C4-2B (cell line): ENCODE data around the gene DYNLT3.

Experiments
- H3K27ac ChIP-seq: fragments of 450-650 bp; 2 replicates; pipeline ENCODE4 v1.5.1; 2017
- ZFX ChIP-seq: fragments of 450-650 bp; IDR thresholded peaks from 2 replicates; pipeline ENCODE4 v1.6.1; 2017
- TF ChIP-seq, protein P1 (sequence below): fragments of 450-650 bp; conservative IDR thresholded peaks from 2 replicates; pipeline ENCODE4 v1.5.1; 2017; ENCODE audit warnings: mild to moderate bottlenecking

DYNLT3 gene

GRCh38 chrX:37846934-37847732, at the start of gene DYNLT3:
Gene DYNLT3 (minus strand): TSS chrX:37847571. CDS start chrX:37847510, 61 bp downstream.
- TF ChIP-seq, protein P1, sequence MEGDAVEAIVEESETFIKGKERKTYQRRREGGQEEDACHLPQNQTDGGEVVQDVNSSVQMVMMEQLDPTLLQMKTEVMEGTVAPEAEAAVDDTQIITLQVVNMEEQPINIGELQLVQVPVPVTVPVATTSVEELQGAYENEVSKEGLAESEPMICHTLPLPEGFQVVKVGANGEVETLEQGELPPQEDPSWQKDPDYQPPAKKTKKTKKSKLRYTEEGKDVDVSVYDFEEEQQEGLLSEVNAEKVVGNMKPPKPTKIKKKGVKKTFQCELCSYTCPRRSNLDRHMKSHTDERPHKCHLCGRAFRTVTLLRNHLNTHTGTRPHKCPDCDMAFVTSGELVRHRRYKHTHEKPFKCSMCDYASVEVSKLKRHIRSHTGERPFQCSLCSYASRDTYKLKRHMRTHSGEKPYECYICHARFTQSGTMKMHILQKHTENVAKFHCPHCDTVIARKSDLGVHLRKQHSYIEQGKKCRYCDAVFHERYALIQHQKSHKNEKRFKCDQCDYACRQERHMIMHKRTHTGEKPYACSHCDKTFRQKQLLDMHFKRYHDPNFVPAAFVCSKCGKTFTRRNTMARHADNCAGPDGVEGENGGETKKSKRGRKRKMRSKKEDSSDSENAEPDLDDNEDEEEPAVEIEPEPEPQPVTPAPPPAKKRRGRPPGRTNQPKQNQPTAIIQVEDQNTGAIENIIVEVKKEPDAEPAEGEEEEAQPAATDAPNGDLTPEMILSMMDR = no peak
- 0 out of 2 replicates have a peak, but pooled peaks have one; percentile 10 for TF ChIP-seq ZFX
- H3K27ac ChIP-seq = peak within 1 kb of the TSS; percentile 74

GRCh38 chrX:37896511-37896890, 49.1 kb upstream of the DYNLT3 start:
- TF ChIP-seq, protein P1 = no peak
- TF ChIP-seq ZFX = no peak
- H3K27ac ChIP-seq = no peak overlapping the region

DNA sequence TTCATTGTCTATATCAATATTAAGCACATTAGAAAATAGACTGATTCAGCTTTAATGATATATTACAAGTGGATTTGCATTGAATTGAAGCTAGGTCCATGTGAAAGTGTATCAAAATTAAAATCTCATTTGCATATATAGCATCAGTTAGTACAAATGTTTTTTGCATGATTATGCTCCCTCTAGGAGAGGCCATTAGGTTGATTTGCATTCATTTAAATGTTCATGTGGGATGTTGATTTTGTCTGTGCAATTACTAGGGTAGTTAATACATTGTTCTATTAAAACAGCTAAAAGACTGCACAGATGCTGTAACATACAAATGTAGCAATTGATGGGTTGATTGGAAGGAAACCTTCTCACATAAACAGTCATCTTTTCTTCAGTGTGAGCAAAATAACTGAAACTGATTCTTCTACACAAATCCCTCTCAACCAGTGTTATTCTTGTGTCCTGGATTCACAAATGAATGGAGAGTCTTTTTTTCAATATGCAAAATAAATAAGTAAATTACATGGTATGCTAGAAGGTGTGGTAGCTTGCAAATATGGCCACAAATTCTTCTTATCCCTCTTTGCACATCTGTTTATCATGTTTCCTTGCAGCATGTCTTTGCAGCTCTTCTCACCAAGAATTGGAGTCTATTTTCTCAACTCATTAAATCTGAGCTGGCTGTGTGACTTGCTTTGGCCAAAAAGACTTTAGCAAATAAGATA, 48.6 kb upstream of the DYNLT3 start:
- no peak overlapping the region for H3K27ac ChIP-seq
- TF ChIP-seq ZFX = no peak
- TF ChIP-seq, protein P1 = no peak

DNA sequence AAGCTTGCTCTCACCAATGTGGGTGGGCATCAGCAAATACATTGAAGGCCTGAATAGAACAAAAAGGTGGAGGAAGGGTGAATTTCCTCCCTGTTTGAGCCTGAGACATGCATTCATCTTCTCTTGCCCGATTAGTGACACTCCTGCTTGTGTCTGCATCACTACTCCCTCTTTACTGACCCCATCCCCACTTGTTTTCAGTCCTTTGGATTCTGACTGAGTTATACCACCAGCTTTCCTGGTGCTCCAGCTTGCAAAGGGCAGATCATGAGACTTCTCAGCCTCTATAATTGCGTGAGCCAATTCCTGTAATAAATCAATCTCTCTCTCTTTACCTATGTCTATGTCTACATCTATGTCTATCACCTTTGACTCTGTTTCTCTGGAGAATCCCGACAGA, 47.4 kb upstream of the DYNLT3 start:
- no peak for TF ChIP-seq ZFX
- TF ChIP-seq, protein P1 = no peak
- H3K27ac ChIP-seq = no peak overlapping the region

- no peak overlapping the region for H3K27ac ChIP-seq
- TF ChIP-seq, protein P1 = no peak
- no peak for TF ChIP-seq ZFX
These were observed 40.6 kb upstream of the DYNLT3 start for GRCh38 chrX:37888010-37888409.

DNA sequence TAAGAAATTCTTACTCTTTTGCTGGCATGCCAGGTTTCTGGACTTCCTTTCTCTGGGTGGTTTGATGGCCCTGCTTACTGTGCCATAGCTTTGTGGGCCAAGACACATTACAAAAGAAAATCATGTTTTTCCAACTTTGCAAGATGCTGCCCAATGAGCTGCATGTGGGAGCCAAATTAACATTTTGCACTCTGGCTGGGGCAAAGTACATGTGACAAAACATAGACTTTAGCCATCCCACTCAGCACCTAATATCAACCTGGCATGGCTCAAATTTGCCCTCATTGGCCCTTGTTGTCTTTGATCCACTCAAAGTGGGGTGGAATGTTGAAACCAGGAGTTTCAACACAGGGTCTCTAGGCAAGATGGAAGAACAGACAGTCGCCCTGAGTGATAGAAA, 40.0 kb upstream of the DYNLT3 start:
- H3K27ac ChIP-seq = no peak overlapping the region
- TF ChIP-seq ZFX = no peak
- TF ChIP-seq, protein P1 = no peak

GRCh38 chrX:37883196-37883595, 35.8 kb upstream of the DYNLT3 start:
- TF ChIP-seq, protein P1 = no peak
- no peak for TF ChIP-seq ZFX
- H3K27ac ChIP-seq = no peak overlapping the region
